ENCODE measurements around the gene RPS6KA5. TPM values are rescaled to one million over a fixed set of nuclear protein-coding genes. Genes with fewer than 3 reads are reported as not detected.

The RPS6KA5 gene
- total RNA-seq, 2 donors from 2014 or later: 5.3 to 9.6 TPM

GRCh38 chr14:90812109-90812508 is 248.3 kb downstream of the RPS6KA5 start:
- H3K36me3 ChIP-seq: no peaks in the 10 kb centered on the region
- no peaks in the 10 kb centered on the region for H3K9me3 ChIP-seq
- no peak overlapping the region for H3K27ac ChIP-seq
- no peaks in the 10 kb centered on the region for H3K27me3 ChIP-seq
- peaks cover 0 to 53% of the 10 kb centered on the region in 2 donors for H3K4me1 ChIP-seq
- TF ChIP-seq, protein P1, sequence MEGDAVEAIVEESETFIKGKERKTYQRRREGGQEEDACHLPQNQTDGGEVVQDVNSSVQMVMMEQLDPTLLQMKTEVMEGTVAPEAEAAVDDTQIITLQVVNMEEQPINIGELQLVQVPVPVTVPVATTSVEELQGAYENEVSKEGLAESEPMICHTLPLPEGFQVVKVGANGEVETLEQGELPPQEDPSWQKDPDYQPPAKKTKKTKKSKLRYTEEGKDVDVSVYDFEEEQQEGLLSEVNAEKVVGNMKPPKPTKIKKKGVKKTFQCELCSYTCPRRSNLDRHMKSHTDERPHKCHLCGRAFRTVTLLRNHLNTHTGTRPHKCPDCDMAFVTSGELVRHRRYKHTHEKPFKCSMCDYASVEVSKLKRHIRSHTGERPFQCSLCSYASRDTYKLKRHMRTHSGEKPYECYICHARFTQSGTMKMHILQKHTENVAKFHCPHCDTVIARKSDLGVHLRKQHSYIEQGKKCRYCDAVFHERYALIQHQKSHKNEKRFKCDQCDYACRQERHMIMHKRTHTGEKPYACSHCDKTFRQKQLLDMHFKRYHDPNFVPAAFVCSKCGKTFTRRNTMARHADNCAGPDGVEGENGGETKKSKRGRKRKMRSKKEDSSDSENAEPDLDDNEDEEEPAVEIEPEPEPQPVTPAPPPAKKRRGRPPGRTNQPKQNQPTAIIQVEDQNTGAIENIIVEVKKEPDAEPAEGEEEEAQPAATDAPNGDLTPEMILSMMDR (IDR thresholded peaks at IDR 0.05): no peak
- DNase-seq (ENCODE audit: low spot score): no peak
- H3K4me3 ChIP-seq: no peak overlapping the region

- Histone ChIP-seq H3K4me1 (peaks cover 0 to 55% of the 10 kb centered on the region in 2 donors), H3K4me3 (no peak overlapping the region), H3K9me3 (no peaks in the 10 kb centered on the region), H3K27me3 (no peaks in the 10 kb centered on the region), H3K36me3 (no peaks in the 10 kb centered on the region), H3K27ac (no peak overlapping the region)
- no peak for DNase-seq (ENCODE audit: low spot score)
- TF ChIP-seq, protein P1 (IDR thresholded peaks at IDR 0.05): no peak
Measured at GRCh38 chr14:90811641-90812040, 248.8 kb downstream of the RPS6KA5 start.

DNA sequence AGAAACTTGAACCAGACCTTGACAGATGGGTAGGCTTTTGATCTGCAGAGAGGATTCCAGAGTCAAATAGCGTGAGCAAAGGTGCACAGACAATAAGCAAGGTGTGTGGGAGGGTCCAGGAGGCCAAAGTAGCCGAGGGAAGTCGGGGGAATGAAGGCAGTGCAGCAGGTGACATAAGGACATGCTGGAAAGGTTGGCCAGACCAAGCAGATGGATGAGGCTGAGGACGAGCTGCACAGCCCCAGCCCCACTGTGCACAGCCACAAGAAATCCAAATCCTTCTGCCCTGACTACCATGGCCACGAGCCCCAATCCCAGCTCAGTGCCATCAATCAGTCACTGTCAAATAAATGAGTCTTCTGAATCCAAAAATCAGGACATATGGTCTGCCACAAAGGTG is 249.6 kb downstream of the RPS6KA5 start:
- no peaks in the 10 kb centered on the region for H3K27me3 ChIP-seq
- peaks cover 0 to 61% of the 10 kb centered on the region in 2 donors for H3K4me1 ChIP-seq
- H3K9me3 ChIP-seq: no peaks in the 10 kb centered on the region
- no peak overlapping the region for H3K4me3 ChIP-seq
- no peaks in the 10 kb centered on the region for H3K36me3 ChIP-seq
- no peak overlapping the region for H3K27ac ChIP-seq
- TF ChIP-seq, protein P1 (IDR thresholded peaks at IDR 0.05): no peak
- DNase-seq (ENCODE audit: low spot score): no peak

- no peak overlapping the region for H3K4me3 ChIP-seq
Measured at GRCh38 chr14:90809530-90810312, 250.7 kb downstream of the RPS6KA5 start.

GRCh38 chr14:90808759-90809529 is 251.5 kb downstream of the RPS6KA5 start:
- H3K9me3 ChIP-seq: no peaks in the 10 kb centered on the region
- no peak overlapping the region for H3K4me3 ChIP-seq
- H3K36me3 ChIP-seq: no peaks in the 10 kb centered on the region
- peak overlapping the region; percentile 63 to 64 for H3K27ac ChIP-seq
- H3K27me3 ChIP-seq: no peaks in the 10 kb centered on the region
- no peak for DNase-seq (ENCODE audit: low spot score)
- TF ChIP-seq, protein P1 (IDR thresholded peaks at IDR 0.05): no peak
- H3K4me1 ChIP-seq: peaks cover 0 to 60% of the 10 kb centered on the region in 2 donors

More at GRCh38 chr14:90809530-90810312, 250.7 kb downstream of the RPS6KA5 start:
- Histone ChIP-seq H3K27ac (no peak overlapping the region), H3K36me3 (no peaks in the 10 kb centered on the region), H3K9me3 (no peaks in the 10 kb centered on the region), H3K4me1 (peaks cover 0 to 60% of the 10 kb centered on the region in 2 donors), H3K27me3 (no peaks in the 10 kb centered on the region)
- TF ChIP-seq, protein P1 (IDR thresholded peaks at IDR 0.05): no peak
- DNase-seq (ENCODE audit: low spot score): no peak
